ENCODE measurements around the gene RELN. TPM values are rescaled to one million over a fixed set of nuclear protein-coding genes. Genes with fewer than 3 reads are reported as not detected.

The RELN gene
- polyA plus RNA-seq, 1 experiment: 4.3 TPM

DNA sequence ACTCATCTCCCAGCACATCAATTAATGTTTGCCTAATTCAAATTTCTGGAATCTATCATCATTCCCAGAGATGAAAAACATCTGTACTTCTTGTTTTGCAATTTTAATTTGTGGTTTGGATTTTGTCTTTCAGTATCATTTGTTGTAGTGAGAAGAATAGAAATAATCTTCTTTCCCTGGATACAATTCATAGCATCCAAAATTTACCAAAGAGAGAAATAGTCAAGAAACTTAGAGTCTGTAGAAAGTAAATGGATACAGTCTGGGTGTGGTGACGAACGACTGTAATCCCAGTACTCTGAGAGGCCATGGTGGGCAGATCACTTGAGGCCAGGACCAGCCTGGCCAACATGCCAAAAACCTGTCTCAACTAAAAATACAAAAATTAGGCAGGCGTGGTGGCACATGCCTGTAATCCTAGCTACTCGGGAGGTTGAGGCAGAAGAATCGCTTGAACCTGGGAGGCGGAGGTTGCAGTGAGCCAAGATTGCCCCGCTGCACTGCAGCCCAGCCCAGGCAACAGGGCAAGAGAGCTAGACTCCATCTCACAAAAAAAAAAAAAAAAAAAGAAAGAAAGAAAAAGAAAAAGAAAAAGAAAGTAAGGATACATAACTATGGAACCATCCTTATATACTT, 193.0 kb downstream of the RELN start:
- ChIA-PET CTCF (no interaction called here), POLR2A (no interaction called here)
- H3K36me3 ChIP-seq (ENCODE audit: control insufficient read depth, insufficient read depth, low read length): no peaks in the 10 kb centered on the region
- no peak for DNase-seq (ENCODE audit: low read depth)
- TF ChIP-seq, protein P1, sequence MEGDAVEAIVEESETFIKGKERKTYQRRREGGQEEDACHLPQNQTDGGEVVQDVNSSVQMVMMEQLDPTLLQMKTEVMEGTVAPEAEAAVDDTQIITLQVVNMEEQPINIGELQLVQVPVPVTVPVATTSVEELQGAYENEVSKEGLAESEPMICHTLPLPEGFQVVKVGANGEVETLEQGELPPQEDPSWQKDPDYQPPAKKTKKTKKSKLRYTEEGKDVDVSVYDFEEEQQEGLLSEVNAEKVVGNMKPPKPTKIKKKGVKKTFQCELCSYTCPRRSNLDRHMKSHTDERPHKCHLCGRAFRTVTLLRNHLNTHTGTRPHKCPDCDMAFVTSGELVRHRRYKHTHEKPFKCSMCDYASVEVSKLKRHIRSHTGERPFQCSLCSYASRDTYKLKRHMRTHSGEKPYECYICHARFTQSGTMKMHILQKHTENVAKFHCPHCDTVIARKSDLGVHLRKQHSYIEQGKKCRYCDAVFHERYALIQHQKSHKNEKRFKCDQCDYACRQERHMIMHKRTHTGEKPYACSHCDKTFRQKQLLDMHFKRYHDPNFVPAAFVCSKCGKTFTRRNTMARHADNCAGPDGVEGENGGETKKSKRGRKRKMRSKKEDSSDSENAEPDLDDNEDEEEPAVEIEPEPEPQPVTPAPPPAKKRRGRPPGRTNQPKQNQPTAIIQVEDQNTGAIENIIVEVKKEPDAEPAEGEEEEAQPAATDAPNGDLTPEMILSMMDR (IDR thresholded peaks at IDR 0.05; ENCODE audit: insufficient read depth, low read depth, low read length): no peak
- H3K27me3 ChIP-seq (ENCODE audit: control insufficient read depth, insufficient read depth, low read length): no peaks in the 10 kb centered on the region
- no peak overlapping the region for H3K4me3 ChIP-seq (ENCODE audit: low read depth, low read length)

DNA sequence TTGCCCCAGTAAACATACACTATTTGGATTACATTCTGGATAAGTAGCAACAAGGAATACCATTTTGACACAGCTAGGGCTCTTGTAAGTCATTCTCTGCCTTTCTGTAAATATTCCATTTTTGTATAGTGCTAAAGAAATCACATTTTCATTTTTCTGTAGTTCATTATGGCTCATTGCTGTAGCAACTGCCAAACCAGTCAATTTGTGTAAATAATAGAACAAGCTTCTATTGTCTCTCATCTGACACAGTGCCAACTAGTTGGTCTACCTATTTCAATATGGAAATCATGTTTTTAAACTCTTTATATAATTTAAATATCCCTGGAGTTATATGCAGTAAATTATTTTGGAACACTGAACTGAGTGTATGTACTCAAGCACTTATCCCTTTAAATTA, 193.7 kb downstream of the RELN start:
- POLR2A ChIA-PET: no interaction called here
- TF ChIP-seq, protein P1 (IDR thresholded peaks at IDR 0.05; ENCODE audit: insufficient read depth, low read depth, low read length): no peak
- H3K27me3 ChIP-seq (ENCODE audit: control insufficient read depth, insufficient read depth, low read length): no peaks in the 10 kb centered on the region
- H3K36me3 ChIP-seq (ENCODE audit: control insufficient read depth, insufficient read depth, low read length): no peaks in the 10 kb centered on the region
- no peak for DNase-seq (ENCODE audit: low read depth)
- H3K4me3 ChIP-seq (ENCODE audit: low read depth, low read length): no peak overlapping the region
- CTCF ChIA-PET: no interaction called here

DNA sequence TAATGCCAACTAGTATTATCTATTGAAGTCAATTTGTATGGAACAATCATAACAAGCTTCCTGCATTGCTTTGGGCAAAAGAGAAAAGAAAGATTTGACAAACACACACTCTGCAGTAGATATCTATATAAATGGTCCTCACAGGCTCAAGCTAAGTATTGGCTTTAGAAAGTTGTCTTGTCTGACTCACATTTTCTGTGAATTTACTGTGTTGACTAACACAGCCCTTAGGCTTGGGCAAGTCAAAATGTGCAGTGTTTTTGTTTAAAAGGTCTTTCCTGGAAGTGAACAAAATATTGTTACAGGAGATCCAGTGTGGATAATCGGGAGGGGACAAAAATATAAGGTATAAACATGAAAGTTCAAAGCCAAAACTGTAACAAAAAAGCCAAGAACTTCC, 194.4 kb downstream of the RELN start:
- ChIA-PET CTCF (no interaction called here), POLR2A (no interaction called here)
- DNase-seq (ENCODE audit: low read depth): no peak
- Histone ChIP-seq H3K4me3 (ENCODE audit: low read depth, low read length) (no peak overlapping the region), H3K36me3 (ENCODE audit: control insufficient read depth, insufficient read depth, low read length) (no peaks in the 10 kb centered on the region), H3K27me3 (ENCODE audit: control insufficient read depth, insufficient read depth, low read length) (no peaks in the 10 kb centered on the region)
- TF ChIP-seq, protein P1 (IDR thresholded peaks at IDR 0.05; ENCODE audit: insufficient read depth, low read depth, low read length): no peak

DNA sequence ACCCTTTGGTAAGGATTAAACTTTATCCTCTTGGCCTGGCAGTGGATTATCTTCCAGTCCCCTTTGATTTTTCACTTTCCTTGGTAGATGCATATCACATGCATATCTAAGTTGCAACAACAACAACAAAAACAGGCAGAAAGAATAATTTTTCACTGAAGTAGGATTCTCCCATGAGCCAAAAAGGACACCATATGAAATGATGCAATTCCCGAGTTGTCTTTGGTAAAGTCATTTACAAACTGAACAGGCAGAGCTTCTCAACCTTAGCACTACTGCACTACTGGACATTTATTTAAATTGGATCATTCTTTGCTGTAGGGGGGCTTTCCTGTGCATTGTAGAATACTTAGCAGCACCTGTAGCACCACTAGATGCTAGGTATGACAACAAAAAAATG, 195.0 kb downstream of the RELN start:
- CTCF ChIA-PET: no interaction called here
- no peak overlapping the region for H3K4me3 ChIP-seq (ENCODE audit: low read depth, low read length)
- POLR2A ChIA-PET: no interaction called here

DNA sequence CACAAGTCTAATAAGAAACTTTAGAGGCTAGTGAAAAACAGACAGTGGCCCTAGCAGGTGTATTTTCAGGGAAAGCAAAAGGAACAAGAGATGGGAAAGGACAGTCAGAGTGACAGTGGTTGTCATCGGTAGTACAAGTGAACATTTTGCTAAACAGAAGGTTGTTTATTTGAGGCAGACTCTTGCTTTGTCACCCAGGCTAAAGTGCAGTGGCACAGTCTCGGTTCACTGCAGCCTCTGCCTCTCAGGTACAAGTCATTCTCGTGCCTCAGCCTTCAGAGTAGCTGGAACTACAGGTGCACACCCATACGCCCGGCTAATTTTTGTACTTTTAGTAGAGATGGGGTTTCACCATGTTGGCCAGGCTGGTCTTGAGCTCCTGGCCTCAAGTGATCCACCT, 195.8 kb downstream of the RELN start:
- Histone ChIP-seq H3K36me3 (ENCODE audit: control insufficient read depth, insufficient read depth, low read length) (no peaks in the 10 kb centered on the region), H3K4me3 (ENCODE audit: low read depth, low read length) (no peak overlapping the region), H3K27me3 (ENCODE audit: control insufficient read depth, insufficient read depth, low read length) (no peaks in the 10 kb centered on the region)
- ChIA-PET CTCF (no interaction called here), POLR2A (no interaction called here)
- TF ChIP-seq, protein P1 (IDR thresholded peaks at IDR 0.05; ENCODE audit: insufficient read depth, low read depth, low read length): no peak
- no peak for DNase-seq (ENCODE audit: low read depth)

More for the DNA sequence above, 195.0 kb downstream of the RELN start:
- TF ChIP-seq, protein P1 (IDR thresholded peaks at IDR 0.05; ENCODE audit: insufficient read depth, low read depth, low read length): no peak
- Histone ChIP-seq H3K27me3 (ENCODE audit: control insufficient read depth, insufficient read depth, low read length) (no peaks in the 10 kb centered on the region), H3K36me3 (ENCODE audit: control insufficient read depth, insufficient read depth, low read length) (no peaks in the 10 kb centered on the region)
- DNase-seq (ENCODE audit: low read depth): no peak

Data from BJ (cell line).